NCI-H345 (cell line): ENCODE measurements around the gene SLC1A2.

Experiments
- DNase-seq: peaks from one replicate; lab custom pipeline; 2025; lab: John Stamatoyannopoulos, UW

Gene SLC1A2

DNA sequence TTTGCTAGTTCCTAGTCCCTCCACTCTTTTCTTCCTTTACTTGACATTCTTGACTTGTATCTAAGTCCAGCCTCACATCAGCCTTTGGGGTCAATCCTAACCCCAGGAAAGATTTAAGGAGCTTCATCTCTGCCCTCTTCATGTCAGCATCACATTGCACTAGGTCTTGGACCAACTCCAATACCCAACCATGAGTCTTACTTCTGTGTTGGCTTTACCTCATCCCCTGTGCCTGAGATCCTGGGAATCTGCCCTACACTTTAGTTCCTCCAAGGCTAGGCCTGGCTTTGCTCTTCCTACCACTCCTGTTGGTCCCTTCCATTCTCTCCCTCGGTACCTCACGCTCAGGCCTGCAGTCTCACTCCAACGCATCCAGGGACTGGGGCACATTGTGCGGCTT, 117.0 kb downstream of the SLC1A2 start:
- DNase-seq, result no peak

DNA sequence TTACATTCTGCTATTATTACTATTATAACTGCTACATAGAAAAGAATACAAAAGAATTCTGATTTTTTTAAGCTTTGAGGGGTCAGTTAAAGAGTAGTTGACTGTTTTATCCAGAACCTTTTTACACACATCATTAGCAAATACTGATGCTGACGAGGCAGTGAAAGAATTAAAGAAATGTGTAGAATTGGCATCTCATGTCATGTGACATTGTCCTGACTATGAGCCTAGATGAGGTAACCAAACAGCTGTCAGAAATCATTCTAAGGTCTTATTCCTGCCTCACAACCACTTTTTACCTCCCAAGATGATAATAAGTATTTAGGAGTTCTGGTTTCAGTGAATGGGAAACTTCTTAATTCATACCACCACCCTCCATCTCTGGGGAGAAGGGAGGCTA, 121.0 kb downstream of the SLC1A2 start:
- no peak for DNase-seq

DNA sequence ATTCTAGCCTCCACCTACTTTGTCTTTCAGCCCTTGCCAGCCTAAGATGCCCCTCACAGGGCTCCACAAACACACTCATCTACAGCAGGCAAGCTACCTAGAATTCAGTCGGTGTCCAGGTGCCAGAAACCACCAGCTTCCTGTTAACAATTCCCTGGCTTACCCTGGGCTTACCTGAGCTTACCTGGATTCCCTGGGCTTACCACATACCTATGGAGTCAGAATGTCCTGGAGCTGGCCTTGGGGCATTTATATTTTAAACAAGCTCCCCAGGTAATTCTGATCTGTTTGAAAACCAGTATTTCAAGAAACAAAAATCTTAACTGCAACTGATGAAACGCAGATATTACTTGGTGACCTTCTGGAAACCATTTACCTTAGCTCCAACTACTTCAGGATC, 123.6 kb downstream of the SLC1A2 start:
- DNase-seq, result no peak

DNA sequence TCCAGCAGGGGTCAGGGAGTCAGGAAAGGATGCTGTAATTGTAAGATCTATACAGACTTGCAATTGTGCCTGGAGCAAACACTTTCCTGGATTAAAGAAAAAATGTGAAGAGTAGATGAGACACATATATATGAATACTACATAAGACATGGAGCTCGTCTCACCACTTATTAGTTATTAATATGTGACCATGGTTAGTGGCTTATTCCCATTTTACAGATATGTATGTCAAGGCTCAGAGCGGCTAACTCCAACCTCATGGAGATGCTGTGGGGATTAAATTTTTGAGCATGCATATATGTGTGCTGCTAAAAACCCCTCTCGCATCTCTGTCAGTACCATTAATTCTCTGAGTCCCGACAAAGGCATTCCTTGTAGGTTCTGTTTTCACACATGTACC, 125.7 kb downstream of the SLC1A2 start:
- no peak for DNase-seq

DNA sequence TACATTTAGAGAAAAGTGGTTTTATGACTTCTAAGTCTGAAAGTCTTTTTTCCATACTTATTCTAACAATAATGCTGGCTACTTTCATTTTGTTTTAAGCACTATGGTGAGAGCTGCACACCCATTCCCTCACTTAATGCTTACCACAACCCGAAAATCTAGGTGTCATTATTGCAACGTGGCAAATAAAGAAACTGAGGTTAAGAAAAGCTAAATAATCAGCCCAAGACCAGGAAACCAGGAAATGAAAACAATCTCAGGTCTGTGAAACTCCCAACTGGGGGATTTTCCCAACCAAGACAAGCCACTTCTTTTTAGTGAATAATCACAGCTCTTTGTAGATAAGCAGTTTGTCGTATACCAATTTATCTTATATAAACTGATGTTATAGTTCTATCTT, 126.3 kb downstream of the SLC1A2 start:
- DNase-seq, result no peak

DNA sequence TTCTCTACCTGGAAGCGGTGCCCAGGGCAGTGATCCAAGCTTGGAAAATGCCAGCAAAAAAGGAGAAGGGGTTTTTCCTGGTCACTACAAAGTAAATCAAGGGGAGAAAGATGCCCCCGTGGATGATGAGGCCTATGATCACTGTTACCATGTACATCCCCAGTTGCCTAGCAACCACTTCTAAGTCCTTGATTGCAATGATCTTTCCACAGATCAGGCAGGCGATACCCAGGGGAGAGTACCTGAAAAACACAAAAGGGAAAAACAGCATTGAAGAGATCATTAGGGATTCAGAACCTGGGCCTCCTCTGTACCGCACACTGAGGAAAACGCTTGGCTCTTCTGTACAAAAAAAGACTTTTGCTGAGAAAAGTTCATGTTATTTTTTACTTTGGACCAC, 127.1 kb downstream of the SLC1A2 start:
- peak; percentile 50 for DNase-seq

DNA sequence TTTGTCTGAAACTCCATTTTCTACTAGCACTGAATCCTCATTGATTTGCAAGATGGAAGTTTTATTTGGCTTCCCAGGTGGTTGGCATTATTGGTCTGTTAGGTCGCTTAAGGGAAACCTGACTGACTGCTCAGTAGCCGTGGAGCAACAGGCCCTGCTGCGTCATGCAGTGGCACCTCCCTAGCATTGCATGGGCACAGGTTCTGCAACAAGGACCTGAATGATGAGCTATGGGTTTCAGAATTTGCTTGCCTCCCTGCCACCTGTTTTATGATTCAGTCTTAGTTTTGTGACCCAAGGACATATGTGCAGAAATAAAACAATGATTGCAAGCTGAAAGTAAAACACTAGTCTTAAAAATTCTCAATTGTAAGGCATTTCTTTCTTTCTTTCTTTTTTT, 128.5 kb downstream of the SLC1A2 start:
- DNase-seq, result no peak

DNA sequence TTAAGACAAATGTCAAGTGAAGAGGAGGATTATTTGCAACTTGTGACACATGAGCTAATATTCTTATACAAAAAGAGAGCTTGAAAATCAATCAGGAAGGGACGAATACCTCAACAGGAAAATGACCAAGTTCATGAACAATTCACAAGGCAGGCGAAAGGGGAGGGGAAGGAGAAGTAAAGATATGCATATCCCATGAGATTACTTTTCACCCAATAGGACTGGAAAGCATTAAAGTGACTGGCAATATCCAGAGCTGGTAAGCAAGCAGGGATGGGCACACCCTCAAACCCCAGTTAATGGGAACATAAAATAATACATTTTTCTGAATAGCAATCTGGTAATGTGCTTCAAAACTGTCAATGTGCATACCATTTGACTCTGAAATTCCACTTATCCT, 129.5 kb downstream of the SLC1A2 start:
- no peak for DNase-seq

DNA sequence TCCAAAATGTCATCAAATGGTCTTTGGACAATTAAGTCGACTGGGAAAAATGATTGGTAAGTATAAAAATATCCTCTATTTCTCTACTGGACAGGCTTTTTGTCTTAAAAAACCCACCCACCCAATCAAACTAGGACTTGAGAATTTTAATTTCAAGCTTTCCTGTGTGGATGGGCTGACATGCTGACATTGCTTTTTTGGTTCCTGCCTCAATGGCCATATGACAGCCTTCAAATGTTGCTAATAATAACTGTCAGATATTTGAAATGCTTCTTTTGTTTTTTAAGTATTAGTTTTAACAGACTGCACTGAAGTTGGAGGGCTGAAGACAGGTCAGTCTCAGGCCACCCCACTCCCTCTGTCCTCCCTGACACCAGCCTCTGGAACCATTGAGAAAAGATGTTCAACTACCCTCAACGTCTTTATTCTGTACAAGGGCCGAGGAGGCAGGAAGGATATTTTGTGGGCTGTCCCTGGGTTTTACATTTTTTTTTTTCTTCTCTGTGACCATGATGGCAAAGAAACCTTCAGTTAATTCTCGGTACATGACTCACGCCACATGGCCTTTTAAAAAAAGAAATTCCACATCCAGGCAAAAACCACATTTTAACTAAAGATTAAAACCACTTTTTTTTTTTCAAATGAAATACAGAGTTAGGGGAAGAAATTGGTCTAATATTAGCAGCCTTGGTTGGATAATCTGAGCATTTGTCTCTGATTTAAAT, 130.4 kb downstream of the SLC1A2 start:
- DNase-seq, result no peak

DNA sequence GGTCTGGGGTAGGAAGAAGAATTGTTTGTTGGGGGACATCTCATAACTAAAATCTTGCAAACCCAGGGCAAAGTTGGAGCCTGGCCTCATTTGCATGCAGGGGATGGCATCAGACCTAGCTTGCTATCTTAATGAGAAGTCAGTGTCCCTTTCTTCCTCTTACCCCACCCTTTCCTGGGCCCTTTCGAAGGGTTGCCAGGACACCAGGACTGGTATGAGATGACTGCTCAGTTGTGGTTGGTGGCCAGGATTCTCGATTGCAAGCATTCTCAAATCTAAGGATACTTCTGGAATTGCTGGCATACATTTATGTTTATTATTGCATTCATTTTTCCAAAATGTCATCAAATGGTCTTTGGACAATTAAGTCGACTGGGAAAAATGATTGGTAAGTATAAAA, 131.0 kb downstream of the SLC1A2 start:
- DNase-seq, result no peak

DNA sequence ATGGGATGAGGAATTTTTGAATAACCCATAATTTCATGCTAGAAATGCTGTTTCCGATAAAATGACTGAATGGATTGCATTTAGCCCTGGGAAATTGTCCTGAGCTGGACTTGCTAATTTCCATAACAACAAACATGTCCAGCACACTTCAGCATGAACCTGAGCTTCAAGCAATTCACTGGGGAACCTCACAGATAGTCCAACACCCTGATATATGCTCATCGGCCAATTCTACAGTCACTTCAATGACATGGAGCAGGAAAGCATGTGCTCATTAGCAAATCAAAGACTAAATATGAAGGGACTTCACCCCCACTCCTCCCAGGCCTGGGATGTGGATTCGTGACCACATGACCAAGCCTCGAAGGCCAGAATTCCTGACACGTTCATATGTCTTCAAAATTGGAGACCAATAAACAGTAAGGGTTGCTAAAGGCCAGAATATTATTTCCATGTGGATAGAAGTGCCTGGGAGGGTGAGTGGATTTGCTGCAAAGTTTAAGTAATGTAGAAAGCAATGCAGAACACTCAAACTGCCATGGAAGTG, 131.9 kb downstream of the SLC1A2 start:
- no peak for DNase-seq

DNA sequence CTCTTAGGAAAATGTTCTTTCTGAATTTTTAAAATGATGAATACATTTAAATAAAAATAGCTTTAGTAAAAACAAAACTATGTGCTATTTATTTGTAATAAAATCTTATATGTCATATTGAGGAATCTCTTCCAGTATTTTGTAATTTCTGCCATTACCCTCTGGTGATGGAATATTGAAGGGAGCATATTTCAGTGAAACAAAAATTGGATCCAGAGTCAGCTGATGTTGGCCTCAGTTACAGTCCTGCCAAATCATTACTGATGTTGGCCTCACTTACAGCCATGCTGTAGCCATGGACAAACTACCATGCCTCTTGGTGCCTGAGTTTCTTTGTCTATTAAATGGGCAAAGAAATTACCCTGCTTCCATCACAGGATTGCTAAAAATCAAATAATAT, 133.2 kb downstream of the SLC1A2 start:
- no peak for DNase-seq

DNA sequence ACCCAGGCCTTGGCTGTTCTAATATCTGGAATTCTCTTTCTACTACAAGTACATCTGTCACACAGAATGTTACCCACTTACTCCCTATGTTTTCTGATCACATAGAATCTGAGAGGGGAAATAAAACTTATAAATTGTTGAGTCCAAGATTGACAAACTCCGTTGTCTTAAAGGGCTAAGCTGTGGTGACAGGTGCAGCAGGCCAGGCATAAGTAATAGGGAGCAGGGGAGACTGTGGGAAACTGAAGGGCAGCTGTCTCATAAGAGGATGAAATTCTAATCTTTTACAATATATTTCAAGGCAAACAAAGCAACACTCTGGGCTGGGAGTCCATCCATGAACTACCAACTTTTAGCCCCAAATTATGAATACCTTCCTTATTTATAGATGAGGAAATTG, 133.9 kb downstream of the SLC1A2 start:
- DNase-seq, result no peak

DNA sequence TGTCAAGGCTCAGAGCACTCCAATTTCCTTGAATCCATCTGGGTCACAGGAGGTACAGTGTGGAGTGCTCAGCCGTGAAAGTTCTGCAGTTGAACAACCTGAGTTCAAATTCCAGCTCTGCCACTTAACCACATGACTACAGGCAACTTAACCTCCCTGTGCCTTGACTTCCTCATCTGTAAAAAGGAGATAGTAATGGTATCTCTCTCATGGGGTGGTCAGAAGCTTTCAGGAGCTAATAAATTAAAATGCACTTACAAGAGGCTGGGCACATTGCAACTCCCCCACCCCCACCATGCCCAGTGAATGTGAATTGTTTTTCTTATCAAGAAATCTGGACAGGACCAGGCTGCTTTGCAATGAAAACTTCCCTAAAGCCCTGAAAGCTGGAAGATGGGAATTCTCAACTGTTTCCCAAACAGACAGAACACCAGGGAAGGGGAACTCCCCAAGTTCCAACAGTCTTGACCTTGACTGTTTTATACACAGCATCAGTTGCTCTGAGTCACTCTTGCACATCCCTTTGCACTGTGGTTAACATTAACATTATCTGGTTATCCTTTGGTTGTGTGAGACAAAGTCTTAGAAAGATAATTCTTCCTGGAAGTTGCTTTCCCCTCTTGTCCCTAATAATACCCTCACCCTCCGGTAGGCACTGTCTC, 137.0 kb downstream of the SLC1A2 start:
- no peak for DNase-seq

DNA sequence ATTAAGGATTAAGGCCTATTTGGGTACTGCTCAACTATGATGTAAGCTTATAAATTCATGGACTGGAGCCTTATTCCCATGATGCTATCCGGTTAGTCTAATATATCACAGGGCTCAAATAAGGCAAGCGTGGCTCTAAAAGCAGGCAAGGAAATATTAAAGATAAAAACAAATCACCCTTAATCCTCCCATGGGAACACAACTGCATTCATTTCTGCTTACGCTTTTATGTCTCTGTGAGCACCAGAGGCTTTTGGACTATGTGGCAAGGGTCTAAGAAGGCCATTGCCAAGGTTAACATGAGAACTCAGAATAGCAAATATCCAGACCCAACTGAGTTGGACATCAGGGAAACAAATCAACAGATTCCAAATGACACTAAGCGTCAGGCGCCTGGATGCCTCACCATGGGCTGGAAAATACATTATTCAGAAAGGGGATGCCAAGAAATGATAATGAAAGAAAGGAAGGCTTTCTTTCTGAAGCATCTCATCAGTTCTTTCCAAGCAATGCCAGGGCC, 138.1 kb downstream of the SLC1A2 start:
- DNase-seq, result no peak

DNA sequence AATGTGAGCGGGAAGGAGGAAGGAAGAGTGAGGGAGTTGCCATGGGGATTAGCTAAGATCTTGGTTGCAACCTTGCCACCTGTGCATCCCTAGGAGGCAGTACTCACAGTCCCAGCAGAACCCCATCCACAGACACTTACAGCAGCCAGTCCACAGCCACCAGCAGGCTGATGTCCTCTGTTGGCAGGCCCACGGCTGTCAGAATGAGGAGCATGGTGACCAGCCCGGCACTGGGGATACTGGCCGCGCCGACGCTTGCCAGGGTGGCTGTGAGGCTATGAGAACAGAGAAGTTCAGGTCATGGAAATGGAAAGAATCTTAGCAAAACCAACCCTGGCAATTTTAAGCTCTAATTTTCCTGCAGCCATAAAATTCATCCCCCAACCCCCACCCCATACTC, 138.6 kb downstream of the SLC1A2 start:
- DNase-seq, result no peak

DNA sequence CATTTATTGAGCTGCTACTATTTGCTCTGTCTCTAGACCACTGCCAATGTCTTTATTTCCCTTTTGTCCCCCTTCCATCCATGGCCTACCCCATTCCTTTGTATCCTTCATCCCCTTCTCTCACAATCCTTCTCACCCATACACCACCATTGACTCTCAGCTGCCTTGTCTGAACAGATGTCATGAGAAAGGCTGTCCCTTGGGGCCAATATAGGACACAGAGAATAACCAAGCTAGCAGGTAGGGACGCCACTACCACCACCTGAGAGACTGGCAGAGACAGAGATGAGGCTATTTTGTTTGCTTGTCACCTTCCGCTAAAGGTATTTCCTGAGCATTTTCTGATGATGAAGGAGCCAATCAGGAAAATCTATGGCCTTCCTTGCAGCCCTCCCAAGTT, 141.5 kb downstream of the SLC1A2 start:
- no peak for DNase-seq

DNA sequence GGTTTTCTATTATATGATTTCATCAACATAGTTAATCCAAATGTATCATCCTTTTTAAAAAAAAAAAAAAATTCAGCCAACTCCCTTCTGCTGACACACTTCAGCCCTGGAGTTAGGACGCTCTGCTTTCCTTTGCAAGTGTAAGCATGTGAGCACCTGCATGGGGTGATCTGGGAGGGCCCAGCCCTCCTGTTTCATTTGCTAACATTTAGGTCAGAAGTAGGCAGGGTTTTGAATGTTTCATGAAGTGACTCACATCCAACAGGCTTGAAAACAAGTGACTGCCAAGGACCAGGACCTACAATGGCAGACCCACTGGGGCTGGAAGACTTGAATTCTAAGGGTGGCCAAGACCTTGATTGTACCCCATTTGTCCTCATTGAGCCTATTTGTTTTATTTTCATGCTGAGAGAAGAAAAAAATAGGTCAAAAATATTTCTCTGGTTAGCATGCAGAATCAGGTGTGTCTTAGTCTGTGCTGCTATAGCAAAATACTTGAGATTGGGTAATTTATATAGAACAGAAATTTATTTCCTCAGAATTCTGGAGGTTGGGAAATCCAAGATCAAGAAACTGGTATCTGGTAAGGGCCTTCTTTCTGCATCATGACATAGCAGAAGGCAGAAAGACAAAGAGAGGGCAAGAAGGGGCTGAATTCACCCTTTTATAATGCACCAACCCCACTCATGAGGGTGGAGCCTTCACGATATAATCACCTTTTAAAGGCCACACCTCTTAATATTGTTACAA, 142.8 kb downstream of the SLC1A2 start:
- DNase-seq, result no peak

DNA sequence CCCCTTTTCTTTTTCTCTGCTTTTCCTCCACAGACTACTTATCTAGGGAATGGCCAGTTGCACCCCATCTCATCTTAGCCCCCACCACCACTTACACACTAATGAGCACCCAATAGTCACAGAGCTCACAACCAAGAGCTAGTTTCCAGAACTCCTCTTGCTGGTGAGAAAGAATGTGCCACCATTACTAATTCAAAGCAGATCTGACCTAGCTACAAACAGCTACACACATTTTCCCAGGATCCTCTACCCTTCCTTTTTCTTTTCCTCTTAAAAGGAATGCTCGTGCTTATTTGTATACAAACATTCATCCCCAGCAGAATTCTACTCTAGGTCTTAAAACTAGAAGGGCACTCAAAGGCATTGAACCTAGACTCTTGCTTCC, 143.6 kb downstream of the SLC1A2 start:
- DNase-seq, result no peak

DNA sequence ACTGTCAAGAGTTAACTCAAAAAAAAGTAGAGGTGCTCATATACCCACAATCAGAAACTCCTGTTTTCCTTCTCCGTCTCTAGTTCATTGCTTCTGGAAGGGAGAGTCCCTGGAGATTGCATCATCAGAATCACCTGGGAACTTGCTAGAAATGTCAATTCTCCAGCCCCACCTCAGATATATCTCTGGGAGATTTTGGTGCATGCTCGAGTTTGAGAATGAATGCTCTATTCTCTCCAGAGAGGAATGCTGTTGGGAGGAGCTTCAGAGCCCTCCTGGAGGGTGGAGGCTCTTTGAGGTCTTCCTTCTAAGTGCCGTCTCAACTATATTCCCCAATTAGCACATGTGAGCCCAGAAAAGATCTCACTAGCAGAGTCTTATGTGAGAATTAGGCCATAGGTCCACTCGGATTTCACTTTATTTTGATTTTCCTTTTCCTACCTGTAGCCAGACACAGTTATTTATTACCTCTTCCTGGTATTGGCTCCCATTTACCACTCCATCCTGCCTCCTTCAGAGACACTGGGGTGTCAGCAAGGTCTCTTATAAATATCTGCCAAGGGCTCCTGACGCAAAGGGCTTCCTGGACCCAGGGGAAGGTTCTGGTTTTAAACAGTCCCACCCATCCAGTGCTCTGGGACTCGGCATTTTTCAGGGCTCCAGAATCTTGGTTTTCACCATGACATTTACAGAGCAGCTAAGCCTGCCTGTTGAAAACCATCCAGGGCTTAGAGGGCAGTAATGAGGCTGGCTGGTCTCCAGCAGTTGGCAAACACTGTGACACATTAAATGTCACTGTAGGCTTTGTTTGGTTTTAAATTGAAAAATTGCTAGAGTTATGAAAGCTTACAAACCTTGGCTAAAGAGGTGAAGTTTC, 144.2 kb downstream of the SLC1A2 start:
- peak; percentile 34 for DNase-seq

DNA sequence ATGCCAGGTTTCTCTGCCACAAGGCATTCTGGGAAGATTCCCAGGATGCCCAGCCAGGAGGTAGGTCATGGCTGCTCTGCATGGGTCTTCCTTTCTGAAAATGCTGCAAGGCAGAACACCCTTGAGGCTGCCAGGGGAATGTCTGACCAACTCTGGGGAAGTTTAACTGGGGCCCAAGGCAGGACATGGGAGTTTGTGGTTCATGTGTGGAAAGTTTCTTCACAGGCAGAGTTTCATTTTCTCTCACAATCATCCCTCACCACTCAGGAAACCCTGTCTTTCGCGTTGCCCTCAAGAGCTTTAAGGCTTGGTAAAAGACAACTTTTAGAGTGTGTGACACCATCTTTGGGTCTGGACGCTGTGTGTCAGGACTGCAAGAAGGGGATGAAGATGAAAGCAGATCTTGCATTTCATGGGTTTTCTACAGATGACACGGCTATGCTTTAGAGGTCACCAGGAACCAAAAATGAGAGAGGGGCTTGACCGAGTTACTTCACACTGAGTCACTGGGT, 146.9 kb downstream of the SLC1A2 start:
- no peak for DNase-seq

DNA sequence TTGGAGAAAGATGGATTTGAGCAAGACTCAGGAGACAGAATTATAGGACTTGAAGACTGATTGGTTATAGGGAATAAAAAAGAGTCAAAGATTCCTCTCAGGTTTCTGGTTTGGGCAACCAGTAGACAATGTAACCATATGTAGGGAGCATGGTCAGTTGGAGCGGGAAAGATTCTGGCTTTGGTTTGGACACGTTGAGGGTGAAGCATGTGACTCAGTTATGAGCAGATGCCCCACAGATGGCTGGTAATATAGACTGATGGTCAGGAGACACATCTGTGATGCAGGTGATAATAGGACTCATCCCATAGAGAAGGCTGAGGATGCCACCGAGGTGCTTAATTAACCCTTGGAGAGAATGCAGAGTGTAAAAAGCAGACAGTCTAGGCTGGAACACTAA, 148.3 kb downstream of the SLC1A2 start:
- DNase-seq, result no peak
